ENCODE data around the gene JCAD.

GRCh38 chr10:29974773-29975172 lies 84.6 kb downstream of the JCAD start:
- TF ChIP-seq CTCF (IDR thresholded peaks at IDR 0.05) (no peak), POLR2A (IDR thresholded peaks at IDR 0.05) (no peak)

Data from thyroid gland (tissue), 4 donors.